Stimulated activated CD4-positive, alpha-beta T cell treated with anti-CD3 and anti-CD28 coated beads, Interleukin-12 subunit alpha, Interleukin-12 subunit beta, amount 100 ng/mL, for 4 hours (primary cell): ENCODE data around the gene MYBBP1A.
"Not testable (repeated sequence)": the region's sequence is repeated elsewhere in the genome, so short reads cannot be mapped to it uniquely, and the experiment has no call there.

Experiments used
- DNase-seq: peaks from one replicate; pipeline ENCODE4 v3.0.0-alpha.2; 2020

MYBBP1A gene

GRCh38 chr17:4590042-4590441, 34.9 kb upstream of the MYBBP1A start:
- not testable (repeated sequence) for DNase-seq

- no peak for DNase-seq
Observed at GRCh38 chr17:4588898-4589625, 33.9 kb upstream of the MYBBP1A start.

- no peak for DNase-seq
Observed at GRCh38 chr17:4588391-4588790, 33.2 kb upstream of the MYBBP1A start.

- no peak for DNase-seq
Observed at GRCh38 chr17:4587803-4588202, 32.6 kb upstream of the MYBBP1A start.

GRCh38 chr17:4587195-4587594, 32.0 kb upstream of the MYBBP1A start:
- no peak for DNase-seq

- no peak for DNase-seq
Observed at GRCh38 chr17:4586043-4586442, 30.9 kb upstream of the MYBBP1A start.

- no peak for DNase-seq
Observed at GRCh38 chr17:4585638-4585994, 30.4 kb upstream of the MYBBP1A start.

GRCh38 chr17:4584917-4585637, 29.9 kb upstream of the MYBBP1A start:
- DNase-seq, result no peak

GRCh38 chr17:4584101-4584916, 29.1 kb upstream of the MYBBP1A start, which contains the start of gene SMTNL2:
SMTNL2 (plus strand) TSS chr17:4584529; CDS start chr17:4584606, 77 bp downstream.
- DNase-seq, result peak; percentile 28

- no peak for DNase-seq
Observed at GRCh38 chr17:4583782-4584100, 28.6 kb upstream of the MYBBP1A start.

- DNase-seq, result no peak
Observed at GRCh38 chr17:4583206-4583605, 28.0 kb upstream of the MYBBP1A start.

- DNase-seq, result no peak
Observed at GRCh38 chr17:4582691-4583090, 27.5 kb upstream of the MYBBP1A start.

- DNase-seq, result no peak
Observed at GRCh38 chr17:4582101-4582501, 26.9 kb upstream of the MYBBP1A start.

GRCh38 chr17:4580291-4580690, 25.1 kb upstream of the MYBBP1A start:
- no peak for DNase-seq

- no peak for DNase-seq
Observed at GRCh38 chr17:4579678-4580077, 24.5 kb upstream of the MYBBP1A start.

GRCh38 chr17:4578349-4578748, 23.2 kb upstream of the MYBBP1A start:
- DNase-seq, result not testable (repeated sequence)

GRCh38 chr17:4577386-4577993, 22.3 kb upstream of the MYBBP1A start:
- no peak for DNase-seq

- no peak for DNase-seq
Observed at GRCh38 chr17:4576729-4577322, 21.6 kb upstream of the MYBBP1A start.

- no peak for DNase-seq
Observed at GRCh38 chr17:4576161-4576558, 21.0 kb upstream of the MYBBP1A start.

- no peak for DNase-seq
Observed at GRCh38 chr17:4574448-4575045, 19.4 kb upstream of the MYBBP1A start.

- peak; percentile 60 for DNase-seq
Observed at GRCh38 chr17:4573669-4574068, 18.5 kb upstream of the MYBBP1A start.

GRCh38 chr17:4573115-4573514, 17.9 kb upstream of the MYBBP1A start:
- no peak for DNase-seq
